Spleen (tissue), 7 donors: ENCODE results near the gene CNTN5.

Experiments used
- POLR2A ChIP-seq, 3 donors: fragments of 450-650 bp; IDR thresholded peaks; one replicate each; pipeline ENCODE4 v1.5.1; 2017; ENCODE audit warnings: antibody characterized with exemption in 3 of 3, mild to moderate bottlenecking in 1 of 3
- TF ChIP-seq, protein P1 (sequence below), 11 experiments: fragments of 200-600 bp in 7 of 11; fragments of 450-650 bp in 4 of 11; sonication (generic) in 4 of 11; IDR thresholded peaks in 8 of 11; conservative IDR thresholded peaks in 3 of 11; 1 replicate in 7 of 11; 2 replicates in 4 of 11; pipeline versions ENCODE4 v1.4.0 to v1.8.0; 2016 to 2021; ENCODE audit warnings: antibody characterized with exemption in 11 of 11, inconsistent platforms in 4 of 11, mild to moderate bottlenecking in 1 of 11
- donor health status: DM: no; HTN: no; CAD: no; lungs with moderate emphysema.
- donor health status: DM: no; HTN: no; CAD: no.
- donor health status: DM: no; HTN: no; CAD: no.

GRCh38 chr11:99676292-99676691 lies 655.5 kb downstream of the CNTN5 start:
- TF ChIP-seq, protein P1, sequence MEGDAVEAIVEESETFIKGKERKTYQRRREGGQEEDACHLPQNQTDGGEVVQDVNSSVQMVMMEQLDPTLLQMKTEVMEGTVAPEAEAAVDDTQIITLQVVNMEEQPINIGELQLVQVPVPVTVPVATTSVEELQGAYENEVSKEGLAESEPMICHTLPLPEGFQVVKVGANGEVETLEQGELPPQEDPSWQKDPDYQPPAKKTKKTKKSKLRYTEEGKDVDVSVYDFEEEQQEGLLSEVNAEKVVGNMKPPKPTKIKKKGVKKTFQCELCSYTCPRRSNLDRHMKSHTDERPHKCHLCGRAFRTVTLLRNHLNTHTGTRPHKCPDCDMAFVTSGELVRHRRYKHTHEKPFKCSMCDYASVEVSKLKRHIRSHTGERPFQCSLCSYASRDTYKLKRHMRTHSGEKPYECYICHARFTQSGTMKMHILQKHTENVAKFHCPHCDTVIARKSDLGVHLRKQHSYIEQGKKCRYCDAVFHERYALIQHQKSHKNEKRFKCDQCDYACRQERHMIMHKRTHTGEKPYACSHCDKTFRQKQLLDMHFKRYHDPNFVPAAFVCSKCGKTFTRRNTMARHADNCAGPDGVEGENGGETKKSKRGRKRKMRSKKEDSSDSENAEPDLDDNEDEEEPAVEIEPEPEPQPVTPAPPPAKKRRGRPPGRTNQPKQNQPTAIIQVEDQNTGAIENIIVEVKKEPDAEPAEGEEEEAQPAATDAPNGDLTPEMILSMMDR (IDR thresholded peaks at IDR 0.05 in 8 of 11, conservative IDR thresholded peaks at IDR 0.05 in 3 of 11): no peak
- no peak for TF ChIP-seq POLR2A (IDR thresholded peaks at IDR 0.05)
